HCT116 (cell line): ENCODE measurements around the gene ZIC4. TPM values are rescaled to one million over a fixed set of nuclear protein-coding genes. Genes with fewer than 3 reads are reported as not detected.

Experiments
- ATAC-seq: fragments of 200-7000 bp; cut with Tn5 transposase; 2 replicates; pipeline ENCODE4 v1.9.1; 2020; ENCODE audit warnings: mild to moderate bottlenecking, moderate library complexity
- BruUV-seq: library from RNA; stranded (reverse); fragments of 400-500 nt; replicated peaks from 2 replicates; lab custom pipeline; 2021; lab: Mats Ljungman, UMichigan
- CTCF ChIA-PET: fragments of 300-600 bp; sonication (Branson Sonifier 250); formaldehyde crosslinking; loops from one replicate; lab custom pipeline; 2021; ENCODE audit warnings: antibody characterized with exemption; lab: Charles Lee
- POLR2A ChIA-PET: fragments of 300-600, 350-600 bp; sonication (Branson Sonifier 250); formaldehyde crosslinking; loops from one replicate; lab custom pipeline; 2021; ENCODE audit warnings: antibody characterized with exemption; lab: Charles Lee
- RAD21 ChIA-PET, 2 experiments: fragments of 300-600 bp; sonication (Branson Sonifier 250); formaldehyde crosslinking; loops; one replicate each; lab custom pipeline; 2023; ENCODE audit warnings: low total read pairs in 2 of 2; ENCODE audit not compliant: uncharacterized antibody in 2 of 2, unreplicated experiment in 2 of 2, low non-redundant PET in 1 of 2; lab: Charles Lee
- DNase-seq: peaks from one replicate; pipeline ENCODE4 v3.0.0-alpha.2; 2010; ENCODE audit warnings: low read depth, low spot score
- H2AFZ ChIP-seq: fragments of 200-600 bp; shearing (Covaris generic), sonication (generic); 2 replicates; pipeline ENCODE4 v1.6.1; 2017; ENCODE audit warnings: low read depth, mixed run types, mixed read lengths, antibody characterized with exemption, low read length; ENCODE audit not compliant: poor library complexity, severe bottlenecking
- H3K27ac ChIP-seq: 2 replicates; pipeline ENCODE4 v1.5.1; 2012; ENCODE audit warnings: low read depth, low read length
- H3K27me3 ChIP-seq: fragments of 200-600 bp; sonication (generic); 2 replicates; pipeline ENCODE4 v1.6.1; 2016; ENCODE audit warnings: mixed run types, low read length, mixed read lengths; ENCODE audit not compliant: insufficient read depth
- H3K36me3 ChIP-seq, 2 experiments: fragments of 200-500 bp in 1 of 2; fragments of 200-600 bp in 1 of 2; sonication (Bioruptor generic) in 1 of 2; sonication (generic) in 1 of 2; 2 replicates each; pipeline versions ENCODE4 v1.5.1 to v1.6.1; 2014 to 2016; ENCODE audit warnings: low read length in 2 of 2, inconsistent platforms in 1 of 2, mixed read lengths in 1 of 2, mixed run types in 1 of 2; ENCODE audit not compliant: insufficient read depth in 2 of 2, control insufficient read depth in 1 of 2
- H3K4me1 ChIP-seq, 2 experiments: fragments of 200-600 bp in 1 of 2; sonication (generic) in 1 of 2; 2 replicates each; pipeline versions ENCODE4 v1.5.1 to v1.6.1; 2012 to 2017; ENCODE audit warnings: low read length in 2 of 2, inconsistent platforms in 1 of 2, mild to moderate bottlenecking in 1 of 2, mixed read lengths in 1 of 2, mixed run types in 1 of 2, moderate library complexity in 1 of 2; ENCODE audit not compliant: insufficient read depth in 2 of 2, control insufficient read depth in 1 of 2
- H3K4me2 ChIP-seq: fragments of 200-600 bp; sonication (generic); 2 replicates; pipeline ENCODE4 v1.6.1; 2017; ENCODE audit warnings: mixed run types, low read length, mixed read lengths
- H3K4me3 ChIP-seq, 2 experiments: fragments of 200-600 bp in 1 of 2; sonication (generic) in 1 of 2; replicated peaks in 1 of 2; 2 replicates each; pipeline ENCODE4 v1.5.1; 2011 to 2016; ENCODE audit warnings: low read length in 2 of 2, control low read depth in 1 of 2, low read depth in 1 of 2, mild to moderate bottlenecking in 1 of 2, mixed read lengths in 1 of 2, mixed run types in 1 of 2
- H3K79me2 ChIP-seq: fragments of 200-600 bp; sonication (generic); 2 replicates; pipeline ENCODE4 v1.6.1; 2017; ENCODE audit warnings: mild to moderate bottlenecking, mixed run types, low read length, moderate library complexity, mixed read lengths; ENCODE audit not compliant: insufficient read depth
- H3K9ac ChIP-seq: fragments of 200-600 bp; sonication (generic); 2 replicates; pipeline ENCODE4 v1.6.1; 2016; ENCODE audit warnings: low read length, mixed read lengths
- H3K9me2 ChIP-seq: fragments of 200-600 bp; sonication (generic), shearing (Covaris generic); 2 replicates; pipeline ENCODE4 v1.6.1; 2017; ENCODE audit warnings: mixed run types, mild to moderate bottlenecking, moderate library complexity; ENCODE audit not compliant: insufficient read depth
- H3K9me3 ChIP-seq, 2 experiments: fragments of 200-500 bp in 1 of 2; fragments of 200-600 bp in 1 of 2; sonication (Bioruptor generic) in 1 of 2; sonication (generic) in 1 of 2; 2 replicates each; pipeline ENCODE4 v1.6.1; 2014 to 2017; ENCODE audit warnings: low read length in 2 of 2, mixed read lengths in 2 of 2, inconsistent platforms in 1 of 2, low read depth in 1 of 2, mild to moderate bottlenecking in 1 of 2, mixed run types in 1 of 2, moderate library complexity in 1 of 2; ENCODE audit not compliant: control insufficient read depth in 1 of 2, insufficient read depth in 1 of 2
- H4K20me1 ChIP-seq: fragments of 200-600 bp; sonication (generic), shearing (Covaris generic); 2 replicates; pipeline ENCODE4 v1.6.1; 2017; ENCODE audit warnings: mixed run types, mild to moderate bottlenecking, moderate library complexity; ENCODE audit not compliant: insufficient read depth
- EZH2phosphoT487 ChIP-seq: fragments of 200-600 bp; IDR thresholded peaks from 2 replicates; pipeline ENCODE4 v1.6.1; 2018; ENCODE audit warnings: antibody characterized with exemption, borderline replicate concordance
- FOSL1 ChIP-seq: IDR thresholded peaks from 2 replicates; pipeline ENCODE4 v1.6.1; 2012; ENCODE audit warnings: low read depth
- JUND ChIP-seq: IDR thresholded peaks from 2 replicates; pipeline ENCODE4 v1.6.1; 2012
- POLR2AphosphoS5 ChIP-seq: IDR thresholded peaks from 2 replicates; pipeline ENCODE4 v1.6.1; 2011; ENCODE audit warnings: mild to moderate bottlenecking, low read depth, low read length, moderate library complexity
- RAD21 ChIP-seq: IDR thresholded peaks from 2 replicates; pipeline ENCODE4 v1.6.1; 2012; ENCODE audit warnings: low read depth, mild to moderate bottlenecking
- SIN3A ChIP-seq: IDR thresholded peaks from 2 replicates; pipeline ENCODE4 v1.6.1; 2012; ENCODE audit warnings: low read depth
- TCF7L2 ChIP-seq: IDR thresholded peaks from 2 replicates; pipeline ENCODE4 v1.7.0; 2011; ENCODE audit warnings: borderline replicate concordance, inconsistent platforms; ENCODE audit not compliant: insufficient read depth, insufficient read length; ENCODE audit errors: extremely low read depth
- YY1 ChIP-seq: IDR thresholded peaks from 2 replicates; pipeline ENCODE4 v1.6.1; 2011; ENCODE audit warnings: low read length, low read depth, moderate library complexity, mild to moderate bottlenecking; ENCODE audit not compliant: insufficient replicate concordance; ENCODE audit errors: extremely low read depth
- ZFX ChIP-seq: fragments of 450-650 bp; IDR thresholded peaks from 2 replicates; pipeline ENCODE4 v1.6.1; 2017
- ZNF274 ChIP-seq: fragments of 200-500 bp; sonication (Bioruptor generic); IDR thresholded peaks from 2 replicates; pipeline ENCODE4 v1.6.1; 2014; ENCODE audit warnings: mild to moderate bottlenecking, low read depth, low read length, inconsistent platforms
- intact Hi-C: fragments of 100-400 bp; cut with micrococcal nuclease; formaldehyde crosslinking; loops from 2 replicates; pipeline ENCODE4 v1.10.0; 2022
- total RNA-seq: library from RNA; stranded (reverse); gene quantifications from one replicate; pipeline ENCODE4 v1.2.1, GENCODE V29; 2021; ENCODE audit not compliant: unreplicated experiment
- TF ChIP-seq, protein P1 (sequence below): IDR thresholded peaks from 2 replicates; pipeline ENCODE4 v1.6.1; 2011; ENCODE audit warnings: mild to moderate bottlenecking, low read length, moderate library complexity; ENCODE audit not compliant: insufficient replicate concordance; ENCODE audit errors: extremely low read depth

ZIC4 gene
- total RNA-seq, 1 experiment from 2014 or later, result not detected

DNA sequence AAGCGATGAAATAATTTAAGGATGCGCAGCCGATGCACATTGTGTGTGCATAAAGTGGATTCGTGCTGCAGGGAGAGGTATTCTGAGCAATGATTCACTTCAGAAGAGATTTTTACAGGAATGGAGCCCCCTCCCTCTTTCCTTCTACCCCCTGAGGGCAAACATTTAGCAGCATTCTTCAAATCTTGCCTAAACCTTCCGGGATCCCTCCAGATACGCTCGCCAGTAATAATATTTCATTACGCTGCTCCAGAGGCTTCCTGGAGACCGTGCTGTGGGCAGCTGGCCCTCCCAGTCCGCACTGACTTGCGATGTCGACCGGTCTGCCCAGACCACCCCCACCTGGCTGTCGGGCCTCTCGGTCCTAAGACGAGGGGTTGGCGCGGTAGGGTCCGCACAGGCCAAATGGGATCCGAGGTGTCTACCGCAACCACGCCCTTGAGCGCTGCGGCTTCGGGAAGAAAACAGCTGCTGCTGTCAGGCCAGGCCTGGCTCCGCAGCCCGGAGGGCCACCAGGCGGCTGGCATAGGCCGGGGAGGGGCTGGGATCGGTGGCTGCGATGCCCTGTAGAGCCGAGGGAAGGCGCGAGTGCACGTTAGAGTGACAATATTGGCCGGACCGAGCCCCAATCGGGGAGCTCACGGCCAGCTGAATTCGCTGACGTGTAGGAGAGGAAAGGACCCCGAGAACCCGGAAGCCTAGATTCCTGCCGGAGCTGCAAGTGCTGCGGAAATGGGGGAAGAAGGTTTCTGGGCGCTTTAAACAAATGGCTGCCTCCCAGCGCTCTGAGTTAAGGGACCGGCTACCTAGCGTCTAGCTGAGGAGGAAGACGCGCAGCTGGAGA lies 14.3 kb downstream of the ZIC4 start:
- H2AFZ ChIP-seq, result no peak overlapping the region
- H3K9me2 ChIP-seq, result no peaks in the 10 kb centered on the region
- H3K27me3 ChIP-seq, result no peaks in the 10 kb centered on the region
- no TSS peak for BruUV-seq
- no peak for ATAC-seq
- intact Hi-C loops, result no loop called here
- no peak overlapping the region for H3K4me2 ChIP-seq
- H3K4me1 ChIP-seq, result no peaks in the 10 kb centered on the region
- H3K9ac ChIP-seq, result no peak overlapping the region
- ChIA-PET POLR2A (no interaction called here), RAD21 (no interaction called here), CTCF (no interaction called here)
- no peaks in the 10 kb centered on the region for H3K9me3 ChIP-seq
- H3K4me3 ChIP-seq, result no peak overlapping the region
- no peaks in the 10 kb centered on the region for H3K36me3 ChIP-seq
- H3K79me2 ChIP-seq, result no peaks in the 10 kb centered on the region
- H4K20me1 ChIP-seq, result no peaks in the 10 kb centered on the region
- no peak overlapping the region for H3K27ac ChIP-seq
- TF ChIP-seq YY1, result no peak
- TF ChIP-seq TCF7L2, result no peak
- no peak for TF ChIP-seq POLR2AphosphoS5
- no peak for TF ChIP-seq ZNF274
- TF ChIP-seq JUND, result no peak
- TF ChIP-seq FOSL1, result no peak
- TF ChIP-seq, protein P1, sequence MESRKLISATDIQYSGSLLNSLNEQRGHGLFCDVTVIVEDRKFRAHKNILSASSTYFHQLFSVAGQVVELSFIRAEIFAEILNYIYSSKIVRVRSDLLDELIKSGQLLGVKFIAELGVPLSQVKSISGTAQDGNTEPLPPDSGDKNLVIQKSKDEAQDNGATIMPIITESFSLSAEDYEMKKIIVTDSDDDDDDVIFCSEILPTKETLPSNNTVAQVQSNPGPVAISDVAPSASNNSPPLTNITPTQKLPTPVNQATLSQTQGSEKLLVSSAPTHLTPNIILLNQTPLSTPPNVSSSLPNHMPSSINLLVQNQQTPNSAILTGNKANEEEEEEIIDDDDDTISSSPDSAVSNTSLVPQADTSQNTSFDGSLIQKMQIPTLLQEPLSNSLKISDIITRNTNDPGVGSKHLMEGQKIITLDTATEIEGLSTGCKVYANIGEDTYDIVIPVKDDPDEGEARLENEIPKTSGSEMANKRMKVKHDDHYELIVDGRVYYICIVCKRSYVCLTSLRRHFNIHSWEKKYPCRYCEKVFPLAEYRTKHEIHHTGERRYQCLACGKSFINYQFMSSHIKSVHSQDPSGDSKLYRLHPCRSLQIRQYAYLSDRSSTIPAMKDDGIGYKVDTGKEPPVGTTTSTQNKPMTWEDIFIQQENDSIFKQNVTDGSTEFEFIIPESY, result no peak
- TF ChIP-seq SIN3A, result no peak
- TF ChIP-seq ZFX, result no peak
- TF ChIP-seq RAD21, result no peak
- no peak for TF ChIP-seq EZH2phosphoT487
- TF ChIP-seq, all 23 proteins: peak for 0
- DNase-seq, result no peak
